NCI-H2196 treated with DMSO at 0.1 percent for 48 hours (cell line): ENCODE measurements around the gene CAMSAP2.

Experiments
- DNase-seq: peaks from one replicate; lab custom pipeline; 2025; ENCODE audit not compliant: unreplicated experiment; lab: John Stamatoyannopoulos, UW

Gene CAMSAP2

DNA sequence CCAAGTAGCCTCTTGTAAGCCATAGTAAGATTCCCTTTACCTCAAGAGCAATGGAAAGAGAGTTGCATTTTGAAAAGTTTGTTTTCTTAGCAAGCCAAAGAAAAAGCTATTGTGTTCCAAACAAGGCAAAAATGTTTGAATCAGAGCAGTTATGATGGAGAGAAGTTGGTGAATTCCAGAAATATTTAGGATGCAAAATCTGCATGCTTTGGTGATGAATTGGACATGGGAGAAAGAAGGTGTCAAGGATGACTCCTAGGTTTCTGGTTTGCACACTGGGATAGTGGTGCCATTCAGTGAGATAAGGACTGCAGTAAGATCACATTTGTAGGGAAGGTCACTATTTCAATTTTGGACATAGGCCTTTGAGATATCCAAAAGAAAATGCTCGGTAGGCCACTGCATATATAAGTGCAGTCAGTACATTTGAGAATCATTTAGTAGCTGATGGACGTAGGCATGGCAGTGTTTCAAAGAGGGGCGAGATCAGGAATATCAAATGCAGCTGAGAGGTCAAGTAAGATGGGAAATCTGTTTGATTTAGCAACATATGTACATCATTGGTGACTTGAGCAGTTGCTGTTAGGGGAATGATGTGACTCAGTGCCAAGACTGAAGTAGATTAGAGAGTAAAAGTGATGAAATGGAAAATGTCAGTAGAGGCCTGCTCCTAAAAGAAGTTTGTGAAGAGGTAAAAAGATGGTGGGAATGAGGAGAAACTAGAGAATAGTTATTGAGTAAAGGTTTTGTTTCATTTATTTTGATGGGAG is 100.2 kb downstream of the CAMSAP2 start:
- DNase-seq = no peak

GRCh38 chr1:200845360-200845759 is 106.7 kb downstream of the CAMSAP2 start:
- DNase-seq = no peak

- no peak for DNase-seq
Observed at GRCh38 chr1:200846398-200846797, 107.7 kb downstream of the CAMSAP2 start.

DNA sequence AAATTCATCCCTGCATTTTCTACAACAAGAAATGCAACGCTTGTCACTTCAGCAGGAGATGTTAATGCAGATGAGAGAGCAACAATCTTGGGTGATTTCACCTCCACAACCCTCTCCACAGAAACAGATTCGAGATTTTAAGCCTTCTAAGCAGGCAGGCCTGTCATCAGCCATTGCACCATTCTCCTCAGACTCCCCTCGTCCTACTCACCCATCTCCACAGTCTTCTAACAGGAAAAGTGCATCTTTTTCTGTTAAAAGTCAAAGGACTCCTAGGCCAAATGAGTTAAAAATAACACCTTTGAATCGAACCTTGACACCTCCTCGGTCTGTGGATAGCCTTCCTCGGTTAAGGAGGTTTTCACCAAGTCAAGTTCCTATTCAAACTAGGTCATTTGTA is 110.7 kb downstream of the CAMSAP2 start:
- no peak for DNase-seq

DNA sequence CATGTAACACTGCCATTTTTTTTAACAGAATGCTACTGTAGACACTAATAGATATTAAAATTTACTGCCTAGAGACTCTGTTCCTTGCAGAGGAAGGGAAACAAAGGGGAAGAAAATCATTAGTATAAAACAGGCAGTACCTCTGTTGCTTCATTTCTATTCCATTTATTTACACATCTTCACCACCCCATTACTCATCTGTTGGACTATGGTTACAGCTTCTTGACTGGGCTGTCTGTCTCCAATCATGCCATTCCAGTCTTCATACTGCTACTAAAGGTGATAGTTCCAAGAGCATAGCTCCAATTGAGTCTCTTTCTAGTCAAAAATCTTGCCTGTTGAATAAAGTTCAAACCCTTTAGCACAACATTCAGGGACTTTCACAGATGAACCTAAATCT is 111.9 kb downstream of the CAMSAP2 start:
- DNase-seq = no peak

DNA sequence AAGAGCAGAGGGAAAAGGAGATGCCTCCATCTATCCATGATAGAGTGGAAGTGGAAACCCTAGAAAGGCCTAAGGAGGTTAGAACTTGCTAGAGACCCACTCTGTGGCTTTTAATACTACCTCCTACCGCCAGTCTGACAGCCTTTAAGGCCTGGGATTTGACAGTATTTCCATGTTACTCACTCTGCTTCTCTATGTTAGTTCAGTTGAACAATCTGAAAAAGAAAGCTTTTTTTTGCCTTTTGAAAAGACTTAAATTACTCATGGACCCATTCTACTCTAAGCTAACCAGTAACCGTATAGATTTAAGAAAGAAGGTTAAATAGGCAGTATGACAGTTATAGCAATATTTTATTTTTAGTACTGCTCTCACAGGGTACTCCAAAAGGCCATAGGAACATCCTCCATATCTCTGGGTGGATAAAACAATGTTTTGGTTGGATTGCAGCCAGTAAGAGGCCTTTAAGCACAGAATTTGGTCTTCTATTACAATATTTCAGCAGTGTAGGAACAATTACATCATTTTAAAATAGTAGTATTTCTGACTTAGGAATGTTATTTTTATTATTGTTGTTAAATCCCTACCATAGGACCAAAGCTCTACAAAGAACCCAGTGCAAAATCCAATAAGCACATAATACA is 118.1 kb downstream of the CAMSAP2 start:
- no peak for DNase-seq

GRCh38 chr1:200857804-200858203 is 119.1 kb downstream of the CAMSAP2 start:
- no peak for DNase-seq

GRCh38 chr1:200861937-200862647 is 123.4 kb downstream of the CAMSAP2 start:
- no peak for DNase-seq

DNA sequence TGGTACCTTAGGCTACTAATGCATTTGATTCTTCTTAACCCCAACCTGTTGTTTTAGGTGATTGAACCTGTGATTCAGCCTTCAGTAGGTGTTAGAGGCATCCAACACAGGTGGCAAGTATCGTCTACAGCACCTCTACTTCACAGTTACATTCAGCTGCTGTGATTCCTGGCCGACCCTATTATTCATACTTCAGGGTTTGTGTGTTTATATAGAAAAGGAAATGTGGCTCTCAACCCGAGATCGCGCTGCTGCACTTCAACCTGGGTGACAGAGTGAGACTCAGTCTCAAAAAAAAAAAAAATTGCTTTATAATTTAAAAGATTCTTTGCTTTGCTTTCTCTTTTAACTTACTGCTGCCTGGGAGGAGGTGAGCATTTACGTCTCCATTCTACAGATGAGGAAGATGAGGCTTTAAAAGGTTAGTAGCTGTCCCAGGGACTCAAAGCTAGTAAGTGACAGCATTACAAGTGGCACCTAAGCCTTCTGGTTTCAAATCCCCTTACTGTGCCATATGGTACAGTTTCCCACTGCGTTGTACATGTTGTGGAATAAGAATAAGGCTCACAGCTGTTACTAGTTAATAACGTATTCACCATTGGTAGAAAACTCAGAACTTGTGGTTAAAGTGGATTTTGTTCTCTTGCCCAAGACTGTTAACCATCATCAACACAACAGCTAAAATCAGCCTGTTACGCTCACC is 124.2 kb downstream of the CAMSAP2 start:
- no peak for DNase-seq

DNA sequence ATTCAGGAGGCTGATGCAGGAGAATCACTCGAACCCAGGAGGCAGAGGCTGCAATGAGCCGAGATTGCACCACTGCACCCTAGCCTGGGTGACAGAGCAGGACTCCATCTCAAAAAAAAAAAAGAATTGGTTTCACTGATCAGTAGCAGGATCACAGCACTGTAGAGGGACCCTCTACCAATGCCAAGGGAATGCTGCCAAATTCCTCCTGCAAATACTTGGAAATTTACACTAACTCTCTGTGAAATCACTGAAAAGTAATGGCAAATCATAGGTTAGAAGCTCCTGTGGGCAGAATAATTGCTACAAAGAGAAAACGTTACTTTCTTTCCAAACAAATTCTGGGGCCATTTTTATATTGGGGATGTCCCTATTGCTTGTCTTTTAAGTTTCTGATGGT is 127.4 kb downstream of the CAMSAP2 start:
- DNase-seq = no peak

- DNase-seq = no peak
Observed at GRCh38 chr1:200866521-200866920, 127.8 kb downstream of the CAMSAP2 start.

DNA sequence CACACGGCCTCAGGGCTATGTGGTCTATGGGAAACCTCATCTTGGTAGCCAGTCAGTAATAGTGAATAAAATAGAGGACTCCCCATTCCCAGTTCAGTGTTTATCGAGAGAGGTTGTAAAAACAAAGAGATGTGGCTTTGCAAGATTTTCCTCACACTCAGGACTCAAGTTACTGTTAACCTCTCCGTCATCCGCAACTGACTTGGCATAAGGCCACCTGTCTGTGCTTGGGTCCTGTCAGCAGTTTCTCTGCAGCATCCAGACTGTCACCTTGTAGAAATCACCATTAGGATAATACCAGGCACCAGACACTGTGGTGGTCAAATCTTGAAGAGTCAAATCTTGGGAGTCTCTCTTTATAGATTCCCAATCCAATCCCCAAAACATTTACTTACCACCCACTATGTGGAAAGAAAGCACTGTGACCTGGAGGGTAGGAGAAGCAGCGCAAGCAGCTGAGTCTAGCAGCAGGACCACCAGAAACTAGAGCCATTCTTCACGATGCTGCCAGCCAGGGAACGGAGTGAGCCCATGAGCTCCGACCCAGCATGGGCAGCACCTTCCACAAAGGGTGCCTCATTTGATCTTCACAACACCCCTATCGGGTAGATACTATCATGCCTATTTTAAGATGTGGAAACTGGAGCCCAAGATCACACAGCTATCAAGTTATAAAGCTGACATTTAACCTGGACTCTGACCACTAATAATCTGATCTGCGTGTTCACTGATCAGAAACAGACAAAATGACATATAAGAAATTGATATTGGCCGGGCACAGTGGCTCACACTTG is 128.5 kb downstream of the CAMSAP2 start:
- DNase-seq = no peak

- DNase-seq = no peak
Observed at GRCh38 chr1:200869376-200869752, 130.7 kb downstream of the CAMSAP2 start.

GRCh38 chr1:200869753-200870391 is 131.2 kb downstream of the CAMSAP2 start:
- no peak for DNase-seq

DNA sequence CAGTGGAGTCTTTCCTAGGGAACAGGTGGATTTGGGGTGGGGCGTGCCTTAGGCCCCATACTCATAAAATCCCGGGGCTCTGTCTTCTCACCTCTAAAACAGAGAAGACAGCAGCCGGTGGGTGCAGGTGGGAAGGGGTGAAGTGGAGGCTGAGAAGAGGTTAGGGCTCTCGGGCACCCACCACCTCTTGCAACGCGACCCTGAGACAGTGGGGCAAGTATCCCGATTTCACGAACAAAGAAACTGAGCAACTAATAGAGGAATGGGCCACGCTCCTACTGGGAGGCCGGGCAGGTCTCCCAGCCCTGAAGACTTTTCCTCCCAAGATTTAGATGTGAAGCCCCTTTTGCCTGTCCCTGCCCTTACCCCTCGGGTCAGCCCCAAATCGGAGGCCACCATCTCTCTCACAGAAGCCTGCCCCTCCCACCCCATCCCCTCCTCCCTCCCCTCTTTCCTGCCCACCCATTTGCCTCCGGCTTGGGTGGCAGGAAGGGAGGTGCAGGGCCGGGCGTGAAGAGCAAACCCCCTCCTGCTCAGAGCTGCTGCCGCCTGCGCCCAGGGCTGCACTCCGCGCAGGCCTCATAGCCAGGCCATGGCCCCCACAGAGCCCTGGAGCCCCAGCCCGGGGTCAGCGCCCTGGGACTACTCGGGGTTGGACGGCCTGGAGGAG is 133.9 kb downstream of the CAMSAP2 start, which contains the start of gene GPR25:
TSS of gene GPR25 (plus strand) at position 536 of the 670 bp plus-strand sequence. CDS start at position 593, 57 bp downstream.
- DNase-seq = no peak

- DNase-seq = no peak
Observed at GRCh38 chr1:200873116-200873670, 134.5 kb downstream of the CAMSAP2 start.

- no peak for DNase-seq
Observed at GRCh38 chr1:200873671-200874397, 135.1 kb downstream of the CAMSAP2 start.

GRCh38 chr1:200874694-200875093 is 136.0 kb downstream of the CAMSAP2 start:
- no peak for DNase-seq

DNA sequence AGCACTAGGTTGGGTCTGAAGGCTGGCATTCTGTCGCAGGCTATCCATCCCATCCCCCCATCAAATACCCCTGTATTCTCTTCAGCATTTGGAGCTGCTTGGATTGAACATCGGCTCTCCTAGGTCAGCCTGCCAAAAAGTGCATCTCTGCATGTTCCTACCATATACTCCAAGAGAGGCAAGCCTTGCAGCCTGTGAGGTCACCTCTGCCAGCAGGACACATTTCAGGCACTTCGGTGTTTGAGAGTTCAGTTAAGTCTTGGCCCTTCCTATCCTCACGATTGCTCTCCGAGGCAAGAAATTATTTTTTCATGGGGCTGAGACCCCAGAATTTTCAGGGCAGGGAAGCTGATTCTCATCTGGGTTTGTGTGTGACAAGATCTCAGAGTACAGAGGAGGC is 136.7 kb downstream of the CAMSAP2 start:
- no peak for DNase-seq
